IMR-90 (cell line): ENCODE data around the gene LAMB1. TPM values are rescaled to one million over a fixed set of nuclear protein-coding genes. Genes with fewer than 3 reads are reported as not detected.

Experiments
- ATAC-seq: fragments of 200-7000 bp; cut with Tn5 transposase; 2 replicates; pipeline ENCODE4 v1.9.1; 2020; ENCODE audit warnings: low read depth, mild to moderate bottlenecking, moderate library complexity
- BruUV-seq: library from RNA; stranded (reverse); fragments of 400-500 nt; replicated peaks from 2 replicates; lab custom pipeline; 2021; lab: Mats Ljungman, UMichigan
- CTCF ChIA-PET: fragments of 300-600 bp; formaldehyde crosslinking; extraction: SDS; loops from one replicate; lab custom pipeline; 2021; ENCODE audit warnings: antibody characterized with exemption; lab: Yijun Ruan, JAX
- POLR2A ChIA-PET: fragments of 300-600 bp; sonication (Branson Sonifier 250); formaldehyde crosslinking; loops from one replicate; lab custom pipeline; 2022; ENCODE audit warnings: antibody characterized with exemption; ENCODE audit not compliant: unreplicated experiment; lab: Charles Lee
- DNase-seq: peaks from one replicate; pipeline ENCODE4 v3.0.0; 2013
- H2AFZ ChIP-seq: replicated peaks from 2 replicates; pipeline ENCODE3; 2013; ENCODE audit warnings: low read length, mild to moderate bottlenecking; ENCODE audit not compliant: poor library complexity
- H2AK5ac ChIP-seq: 2 replicates; pipeline ENCODE4 v1.6.1; 2013; ENCODE audit warnings: low read depth, low read length, inconsistent platforms
- H2AK9ac ChIP-seq: replicated peaks from 2 replicates; pipeline ENCODE3; 2013; ENCODE audit warnings: mild to moderate bottlenecking, low read depth, low read length, moderate library complexity; ENCODE audit not compliant: poor library complexity
- H2BK120ac ChIP-seq: 2 replicates; pipeline ENCODE4 v1.6.1; 2013; ENCODE audit warnings: low read depth, low read length, inconsistent platforms
- H2BK15ac ChIP-seq: 3 replicates; pipeline ENCODE4 v1.6.1; 2013; ENCODE audit warnings: low read depth, low read length, inconsistent platforms
- H2BK20ac ChIP-seq: 2 replicates; pipeline ENCODE4 v1.6.1; 2013; ENCODE audit warnings: low read depth, mild to moderate bottlenecking, inconsistent platforms, low read length, moderate library complexity
- H2BK5ac ChIP-seq: 2 replicates; pipeline ENCODE4 v1.6.1; 2013; ENCODE audit warnings: mild to moderate bottlenecking, low read depth, low read length, inconsistent platforms; ENCODE audit not compliant: poor library complexity, severe bottlenecking
- H3K14ac ChIP-seq: replicated peaks from 2 replicates; pipeline ENCODE4 v1.6.1; 2013; ENCODE audit warnings: low read depth, low read length, inconsistent platforms
- H3K18ac ChIP-seq: 2 replicates; pipeline ENCODE4 v1.6.1; 2013; ENCODE audit warnings: low read depth, low read length, control low read depth
- H3K23ac ChIP-seq: 2 replicates; pipeline ENCODE4 v1.6.1; 2013; ENCODE audit warnings: low read depth, low read length, inconsistent platforms
- H3K27ac ChIP-seq: 2 replicates; pipeline ENCODE4 v1.5.1; 2013; ENCODE audit warnings: mild to moderate bottlenecking, control low read depth, low read length; ENCODE audit not compliant: insufficient read depth
- H3K27me3 ChIP-seq: 2 replicates; pipeline ENCODE4 v1.6.1; 2013; ENCODE audit warnings: low read length; ENCODE audit not compliant: control insufficient read depth, insufficient read depth
- H3K36me3 ChIP-seq: 2 replicates; pipeline ENCODE4 v1.6.1; 2013; ENCODE audit warnings: low read length, mixed read lengths; ENCODE audit not compliant: control insufficient read depth, insufficient read depth
- H3K4ac ChIP-seq: 2 replicates; pipeline ENCODE4 v1.6.1; 2013; ENCODE audit warnings: low read depth, low read length, inconsistent platforms
- H3K4me1 ChIP-seq: 2 replicates; pipeline ENCODE4 v1.6.1; 2013; ENCODE audit warnings: low read length, mixed read lengths; ENCODE audit not compliant: control insufficient read depth, insufficient read depth
- H3K4me2 ChIP-seq: 2 replicates; pipeline ENCODE4 v1.6.1; 2013; ENCODE audit warnings: low read depth, mild to moderate bottlenecking, control low read depth, low read length, moderate library complexity
- H3K4me3 ChIP-seq: 2 replicates; pipeline ENCODE4 v1.5.1; 2013; ENCODE audit warnings: low read depth, mild to moderate bottlenecking, control low read depth, low read length, moderate library complexity; ENCODE audit not compliant: insufficient read depth
- H3K56ac ChIP-seq: 2 replicates; pipeline ENCODE4 v1.6.1; 2013; ENCODE audit warnings: low read length, inconsistent platforms; ENCODE audit not compliant: insufficient read depth; ENCODE audit errors: extremely low read depth
- H3K79me1 ChIP-seq, 2 experiments: 2 replicates each; pipeline ENCODE4 v1.6.1; 2013; ENCODE audit warnings: low read length in 2 of 2, inconsistent platforms in 1 of 2, low read depth in 1 of 2
- H3K9ac ChIP-seq: 2 replicates; pipeline ENCODE4 v1.6.1; 2013; ENCODE audit warnings: low read depth, low read length, control low read depth
- H3K9me1 ChIP-seq: 2 replicates; pipeline ENCODE4 v1.6.1; 2013; ENCODE audit warnings: low read length, inconsistent platforms; ENCODE audit not compliant: insufficient read depth
- H3K9me3 ChIP-seq: 2 replicates; pipeline ENCODE4 v1.6.1; 2013; ENCODE audit warnings: low read length; ENCODE audit not compliant: control insufficient read depth, insufficient read depth
- H4K20me1 ChIP-seq: 2 replicates; pipeline ENCODE4 v1.6.1; 2013; ENCODE audit warnings: low read length, inconsistent platforms; ENCODE audit not compliant: insufficient read depth
- H4K5ac ChIP-seq: 2 replicates; pipeline ENCODE4 v1.6.1; 2013; ENCODE audit warnings: mild to moderate bottlenecking, low read depth, low read length, control low read depth
- H4K8ac ChIP-seq, 2 experiments: 2 replicates each; pipeline ENCODE4 v1.6.1; 2013; ENCODE audit warnings: low read depth in 2 of 2, low read length in 2 of 2, control low read depth in 1 of 2, inconsistent platforms in 1 of 2
- H4K91ac ChIP-seq: 2 replicates; pipeline ENCODE4 v1.6.1; 2013; ENCODE audit warnings: low read depth, low read length, inconsistent platforms; ENCODE audit not compliant: insufficient read depth
- FOS ChIP-seq: fragments of 150-350 bp; IDR thresholded peaks from 2 replicates; pipeline ENCODE4 v1.6.1; 2016; ENCODE audit warnings: low read depth, low read length
- RCOR1 ChIP-seq: IDR thresholded peaks from 2 replicates; pipeline ENCODE4 v1.6.1; 2012; ENCODE audit warnings: mild to moderate bottlenecking, low read length, improper control_type of control experiment; ENCODE audit not compliant: insufficient replicate concordance
- SMC3 ChIP-seq: fragments of 150-350 bp; IDR thresholded peaks from 2 replicates; pipeline ENCODE4 v1.6.1; 2016; ENCODE audit warnings: low read depth, mild to moderate bottlenecking, antibody characterized with exemption, low read length, moderate library complexity
- WGBS, 2 experiments: methylation state at CpG; one replicate each; pipeline versions ENCODE4 v1.1.5 to v1.1.7; 2013; ENCODE audit warnings: missing lambda C conversion rate in 2 of 2; ENCODE audit not compliant: insufficient read length in 1 of 2; ENCODE audit errors: extremely low coverage in 2 of 2; 5-methylcytosine and 5-hydroxymethylcytosine counted together
- dilution Hi-C: fragments of 300-500 bp; cut with HindIII; formaldehyde crosslinking; loops from one replicate; pipeline ENCODE4 v1.14.3; 2018; ENCODE audit warnings: low sequenced_read_pairs; ENCODE audit not compliant: unreplicated experiment
- in situ Hi-C: fragments of 300-500 bp; cut with MboI; formaldehyde crosslinking; loops from 3 replicates; pipeline ENCODE4 v1.14.3; 2019; ENCODE audit warnings: low sequenced_read_pairs, inconsistent platforms, mixed read lengths
- intact Hi-C: fragments of 100-400 bp; cut with micrococcal nuclease; formaldehyde crosslinking; loops from 2 replicates; pipeline ENCODE4 v1.10.0; 2022
- polyA plus RNA-seq, 3 experiments: library from polyadenylated mRNA; depleted of rRNA; stranded (reverse); fragments of >200 nt; gene quantifications; 2 replicates each; pipeline ENCODE4 v1.2.3, GENCODE V29; 2012; ENCODE audit warnings: low replicate concordance in 1 of 3
- total RNA-seq: library from RNA; depleted of rRNA; stranded (reverse); fragments of >200 nt; gene quantifications from 2 replicates; pipeline ENCODE4 v1.2.3, GENCODE V29; 2012

LAMB1 gene
- total and polyA plus RNA-seq, 2 of the 4 experiments (the other 2 are of a cell fraction): 114 to 117 TPM

- BruUV-seq: no TSS peak
- H2BK5ac ChIP-seq: peak overlapping the region; percentile 92
- H3K27ac ChIP-seq: peak overlapping the region; percentile 92
- POLR2A ChIA-PET: interaction anchor here (0.6 to 1.1 kb wide), 2 partner anchors 10 to 13 kb away, joined by 3 to 8 read pairs; partner anchors contain the start of gene LAMB1
- H2BK120ac ChIP-seq: peak overlapping the region; percentile 94
- peak overlapping the region; percentile 62; the same call in 1 of the 3 replicates for H2BK15ac ChIP-seq
- CTCF ChIA-PET: interaction anchor here (0.7 to 1.4 kb wide), 5 partner anchors 9 to 620 kb away, joined by 3 to 9 read pairs (median 3); partner anchors contain the start of gene LAMB1
- in situ Hi-C loops (no loop called here), dilution Hi-C loops (loop anchor here (25.0 kb wide), 1 partner anchor 122 kb away; the partner anchor contains the start of gene LAMB4), intact Hi-C loops (loop anchor here (5.0 kb wide), 1 partner anchor 117 kb away; the partner anchor contains the start of gene LAMB4)
- peak overlapping the region; percentile 68 for H4K5ac ChIP-seq
- H3K79me1 ChIP-seq: no peaks in the 10 kb centered on the region
- H3K18ac ChIP-seq: peak overlapping the region; percentile 84
- ATAC-seq (peak; percentile 54), DNase-seq (peak; percentile 90)
- no peaks in the 10 kb centered on the region for H3K27me3 ChIP-seq
- peak overlapping the region; percentile 11 for H3K4me2 ChIP-seq
- no peak overlapping the region for H2AK9ac ChIP-seq
- no peak overlapping the region for H3K4me3 ChIP-seq
- H4K8ac ChIP-seq: peak overlapping the region; percentile 38 to 89; a peak in 3 of 4 replicates
- H3K56ac ChIP-seq: peak overlapping the region; percentile 64
- H3K23ac ChIP-seq: peak overlapping the region; percentile 26
- H2BK20ac ChIP-seq: peak overlapping the region; percentile 74
- peak overlapping the region; percentile 35 for H3K14ac ChIP-seq
- peak overlapping the region; percentile 92 for H3K4ac ChIP-seq
- TF ChIP-seq RCOR1 (peak; percentile 50), SMC3 (no peak), FOS (peak; percentile 83)
- no peaks in the 10 kb centered on the region; the same call in 1 of the 2 replicates for H4K20me1 ChIP-seq
- no peak overlapping the region for H2AFZ ChIP-seq
- peak overlapping the region; percentile 90 for H2AK5ac ChIP-seq
- no peaks in the 10 kb centered on the region for H3K36me3 ChIP-seq
- peaks cover 16% of the 10 kb centered on the region; the same call in 1 of the 2 replicates for H3K9me1 ChIP-seq
- peak overlapping the region; percentile 77 for H4K91ac ChIP-seq
- H3K4me1 ChIP-seq: peaks cover 13% of the 10 kb centered on the region
- no CpG with 5 or more reads among the region's 6 CpGs for WGBS, 2 experiments
- no peaks in the 10 kb centered on the region for H3K9me3 ChIP-seq
- H3K9ac ChIP-seq: peak overlapping the region; percentile 27; the same call in 1 of the 2 replicates
These were observed 12.1 kb upstream of the LAMB1 start for GRCh38 chr7:108014747-108015682.
